ENCODE results near the gene GRB14. TPM values are rescaled to one million over a fixed set of nuclear protein-coding genes. Genes with fewer than 3 reads are reported as not detected.

GRB14 gene
- total RNA-seq, 1 experiment from 2014 or later = 6.3 TPM

GRCh38 chr2:164581050-164581449 lies 40.2 kb downstream of the GRB14 start:
- H3K9me3 ChIP-seq (ENCODE audit: control insufficient read depth in 1 of 2, insufficient read depth in 1 of 2, low read depth in 1 of 2, low read length in 2 of 2) = no peaks in the 10 kb centered on the region
- H2AFZ ChIP-seq (ENCODE audit: low read depth, low read length, poor library complexity, severe bottlenecking) = no peak overlapping the region
- no peak overlapping the region for H3K27ac ChIP-seq (ENCODE audit: low read depth, low read length)
- H4K20me1 ChIP-seq (ENCODE audit: insufficient read depth) = no peaks in the 10 kb centered on the region
- no peak overlapping the region for H3K4me2 ChIP-seq (ENCODE audit: low read length)
- TF ChIP-seq FOSL1 (IDR thresholded peaks at IDR 0.05; ENCODE audit: low read depth) = no peak
- TF ChIP-seq YY1 (IDR thresholded peaks at IDR 0.05; ENCODE audit: extremely low read depth, insufficient replicate concordance, low read depth, low read length) = no peak
- no peak for TF ChIP-seq RAD21 (IDR thresholded peaks at IDR 0.05; ENCODE audit: low read depth)
- no peak for TF ChIP-seq TCF7L2 (IDR thresholded peaks at IDR 0.05; ENCODE audit: borderline replicate concordance, extremely low read depth, insufficient read depth, insufficient read length)
- no peak for TF ChIP-seq EZH2phosphoT487 (IDR thresholded peaks at IDR 0.05; ENCODE audit: borderline replicate concordance)
- H3K4me3 ChIP-seq (replicated peaks in 1 of 2; ENCODE audit: low read depth in 1 of 2, low read length in 2 of 2) = no peak overlapping the region
- ChIA-PET POLR2A (no interaction called here), CTCF (interaction anchor here (0.7 kb wide), 1 partner anchor 21 kb away, joined by 3 read pairs; no protein-coding TSS in a partner anchor), RAD21 (ENCODE audit: low non-redundant PET in 1 of 2, low total read pairs in 2 of 2, uncharacterized antibody in 2 of 2, unreplicated experiment in 2 of 2) (no interaction called here)
- H3K9ac ChIP-seq (ENCODE audit: low read length) = no peak overlapping the region
- no peak for DNase-seq (ENCODE audit: low read depth, low spot score)
- H3K27me3 ChIP-seq (ENCODE audit: insufficient read depth, low read length) = no peaks in the 10 kb centered on the region
- intact Hi-C loops (cut with micrococcal nuclease) = no loop called here
- no peaks in the 10 kb centered on the region for H3K4me1 ChIP-seq (ENCODE audit: control insufficient read depth in 1 of 2, insufficient read depth in 2 of 2, low read length in 2 of 2)
- no peak for ATAC-seq
- BruUV-seq (replicated peaks) = no TSS peak
- no peaks in the 10 kb centered on the region for H3K36me3 ChIP-seq (ENCODE audit: control insufficient read depth in 1 of 2, insufficient read depth in 2 of 2, low read length in 2 of 2)
- no peaks in the 10 kb centered on the region for H3K9me2 ChIP-seq (ENCODE audit: insufficient read depth)
- H3K79me2 ChIP-seq (ENCODE audit: insufficient read depth, low read length) = no peaks in the 10 kb centered on the region

- TF ChIP-seq MAX (IDR thresholded peaks at IDR 0.05) = no peak
- TF ChIP-seq ZNF274 (IDR thresholded peaks at IDR 0.05; ENCODE audit: low read depth, low read length) = no peak
- TF ChIP-seq CTCF (IDR thresholded peaks at IDR 0.05 in 2 of 3, conservative IDR thresholded peaks at IDR 0.05 in 1 of 3; ENCODE audit: borderline replicate concordance in 1 of 3, insufficient read depth in 1 of 3, low read depth in 2 of 3, low read length in 2 of 3) = no peak
- TF ChIP-seq CEBPB (IDR thresholded peaks at IDR 0.05; ENCODE audit: low read depth) = no peak
- TF ChIP-seq REST (IDR thresholded peaks at IDR 0.05; ENCODE audit: low read depth) = no peak
- no peak for TF ChIP-seq ELF1 (IDR thresholded peaks at IDR 0.05; ENCODE audit: borderline replicate concordance, low read depth)
- no peak for TF ChIP-seq RAD21 (IDR thresholded peaks at IDR 0.05; ENCODE audit: low read depth)
- no peak overlapping the region for H3K27ac ChIP-seq (ENCODE audit: low read depth, low read length)
- ChIA-PET RAD21 (ENCODE audit: low non-redundant PET in 1 of 2, low total read pairs in 2 of 2, uncharacterized antibody in 2 of 2, unreplicated experiment in 2 of 2) (no interaction called here), CTCF (no interaction called here), POLR2A (no interaction called here)
- no peaks in the 10 kb centered on the region for H3K36me3 ChIP-seq (ENCODE audit: control insufficient read depth in 1 of 2, insufficient read depth in 2 of 2, low read length in 2 of 2)
- no peak overlapping the region for H3K4me2 ChIP-seq (ENCODE audit: low read length)
- BruUV-seq (replicated peaks) = no TSS peak
- ATAC-seq = no peak
- H2AFZ ChIP-seq (ENCODE audit: low read depth, low read length, poor library complexity, severe bottlenecking) = no peak overlapping the region
- no peaks in the 10 kb centered on the region for H3K79me2 ChIP-seq (ENCODE audit: insufficient read depth, low read length)
- H3K4me1 ChIP-seq (ENCODE audit: control insufficient read depth in 1 of 2, insufficient read depth in 2 of 2, low read length in 2 of 2) = no peaks in the 10 kb centered on the region
- no peaks in the 10 kb centered on the region for H4K20me1 ChIP-seq (ENCODE audit: insufficient read depth)
- H3K9ac ChIP-seq (ENCODE audit: low read length) = no peak overlapping the region
- no peaks in the 10 kb centered on the region for H3K27me3 ChIP-seq (ENCODE audit: insufficient read depth, low read length)
- no peak overlapping the region for H3K4me3 ChIP-seq (replicated peaks in 1 of 2; ENCODE audit: low read depth in 1 of 2, low read length in 2 of 2)
- no peaks in the 10 kb centered on the region for H3K9me2 ChIP-seq (ENCODE audit: insufficient read depth)
- DNase-seq (ENCODE audit: low read depth, low spot score) = no peak
- no peaks in the 10 kb centered on the region for H3K9me3 ChIP-seq (ENCODE audit: control insufficient read depth in 1 of 2, insufficient read depth in 1 of 2, low read depth in 1 of 2, low read length in 2 of 2)
- intact Hi-C loops (cut with micrococcal nuclease) = no loop called here
Observed at GRCh38 chr2:164574931-164575330, 46.4 kb downstream of the GRB14 start.

Data from HCT116 (cell line).